Natural killer cell treated with Interleukin-12 subunit alpha and Interleukin-12 subunit beta and Interleukin-15 and Interleukin-18, amount 100 ng/mL, for 72 hours (primary cell): Measurements from ENCODE around the gene CABP4. TPM values are rescaled to one million over a fixed set of nuclear protein-coding genes. Genes with fewer than 3 reads are reported as not detected.
"Not testable (repeated sequence)": the region's sequence is repeated elsewhere in the genome, so short reads cannot be mapped to it uniquely, and the experiment has no call there.

Experiments used
- ATAC-seq, 2 donors: fragments of 150-1000 bp; cut with Tn5 transposase in 1 of 2; sonication (Bioruptor Pico), chemical (Tn5 transposase) in 1 of 2; 2 replicates each; pipeline ENCODE4 v1.10.0; 2021
- DNase-seq: peaks from one replicate; pipeline ENCODE4 v3.0.0; 2022; ENCODE audit warnings: low spot score
- H3K27ac Mint-ChIP-seq, 2 donors: 1 replicate in 1 of 2; 2 replicates in 1 of 2; pipeline ENCODE4 v1.8.0; 2022; ENCODE audit warnings: mixed read lengths in 2 of 2, mild to moderate bottlenecking in 1 of 2, moderate library complexity in 1 of 2
- H3K27me3 Mint-ChIP-seq, 2 donors: 1 replicate in 1 of 2; 2 replicates in 1 of 2; pipeline ENCODE4 v1.8.0; 2022; ENCODE audit warnings: mixed read lengths in 2 of 2
- H3K36me3 Mint-ChIP-seq: one replicate; pipeline ENCODE4 v1.8.0; 2022; ENCODE audit warnings: mixed read lengths
- H3K4me1 Mint-ChIP-seq, 2 donors: 1 replicate in 1 of 2; 2 replicates in 1 of 2; pipeline ENCODE4 v1.8.0; 2022; ENCODE audit warnings: low read depth in 2 of 2, mixed read lengths in 2 of 2, mild to moderate bottlenecking in 1 of 2
- H3K4me3 Mint-ChIP-seq: one replicate; pipeline ENCODE4 v1.8.0; 2022; ENCODE audit warnings: mixed read lengths
- H3K9me3 Mint-ChIP-seq: 2 replicates; pipeline ENCODE4 v1.8.0; 2022; ENCODE audit warnings: mixed read lengths
- total RNA-seq, 2 donors: library from RNA; stranded (reverse); gene quantifications; one replicate each; pipeline ENCODE4 v1.2.3, GENCODE V29; 2022

CABP4 gene
- total RNA-seq, 2 donors from 2014 or later, result 1.4 to 2.2 TPM

DNA sequence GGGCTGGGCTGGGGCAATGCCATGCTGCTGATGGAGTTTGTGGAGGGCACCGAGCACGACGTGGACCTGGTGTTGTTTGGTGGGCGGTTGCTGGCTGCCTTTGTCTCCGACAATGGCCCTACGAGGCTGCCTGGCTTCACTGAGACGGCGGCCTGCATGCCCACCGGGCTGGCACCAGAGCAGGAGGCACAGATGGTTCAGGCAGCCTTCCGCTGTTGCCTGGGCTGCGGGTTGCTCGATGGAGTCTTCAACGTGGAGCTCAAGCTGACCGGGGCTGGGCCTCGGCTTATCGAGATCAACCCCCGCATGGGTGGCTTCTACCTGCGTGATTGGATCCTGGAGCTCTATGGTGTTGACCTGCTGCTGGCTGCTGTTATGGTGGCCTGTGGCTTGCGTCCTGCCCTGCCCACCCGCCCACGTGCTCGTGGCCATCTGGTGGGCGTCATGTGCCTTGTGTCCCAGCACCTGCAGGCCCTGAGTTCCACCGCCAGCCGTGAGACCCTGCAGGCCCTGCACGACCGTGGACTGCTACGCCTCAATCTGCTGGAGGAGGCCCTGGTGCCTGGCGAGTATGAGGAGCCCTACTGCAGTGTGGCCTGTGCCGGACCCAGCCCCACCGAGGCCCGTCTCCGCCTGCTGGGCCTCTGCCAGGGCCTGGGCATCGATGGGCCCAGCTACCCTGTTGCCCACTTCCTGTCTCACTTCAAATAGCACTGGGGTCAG lies 31.1 kb upstream of the CABP4 start:
- H3K27me3 Mint-ChIP-seq, result no peaks in the 10 kb centered on the region
- no peaks in the 10 kb centered on the region for H3K36me3 Mint-ChIP-seq
- H3K27ac Mint-ChIP-seq, result no peak overlapping the region
- no peaks in the 10 kb centered on the region for H3K9me3 Mint-ChIP-seq
- H3K4me1 Mint-ChIP-seq, result peaks cover 13 to 25% of the 10 kb centered on the region in 2 donors
- ATAC-seq (no peak), DNase-seq (peak; percentile 60)
- H3K4me3 Mint-ChIP-seq, result no peak overlapping the region

DNA sequence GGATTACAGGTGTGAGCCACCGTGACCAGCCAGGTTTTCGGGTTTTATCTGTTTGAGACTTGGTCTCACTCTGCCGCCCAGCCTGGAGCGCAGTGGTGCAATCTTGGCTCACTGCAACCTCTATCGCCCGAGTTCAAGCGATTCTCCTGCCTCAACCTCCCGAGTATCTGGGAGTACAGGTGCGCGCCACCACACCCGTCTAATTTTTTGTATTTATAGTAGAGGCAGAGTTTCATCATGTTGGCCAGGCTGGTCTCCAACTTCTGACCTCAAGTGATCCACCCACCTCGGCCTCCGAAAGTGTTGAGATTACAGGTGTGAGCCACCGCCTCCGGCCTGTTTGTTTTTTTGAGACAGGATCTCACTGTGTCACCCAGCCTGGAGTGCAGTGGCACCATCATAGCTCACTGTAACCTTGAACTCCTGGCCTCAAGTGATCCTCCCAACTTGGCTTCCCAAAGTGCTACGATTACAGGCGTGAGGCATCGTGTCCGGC lies 27.7 kb upstream of the CABP4 start:
- H3K4me1 Mint-ChIP-seq, result peaks cover 22 to 31% of the 10 kb centered on the region in 2 donors

DNA sequence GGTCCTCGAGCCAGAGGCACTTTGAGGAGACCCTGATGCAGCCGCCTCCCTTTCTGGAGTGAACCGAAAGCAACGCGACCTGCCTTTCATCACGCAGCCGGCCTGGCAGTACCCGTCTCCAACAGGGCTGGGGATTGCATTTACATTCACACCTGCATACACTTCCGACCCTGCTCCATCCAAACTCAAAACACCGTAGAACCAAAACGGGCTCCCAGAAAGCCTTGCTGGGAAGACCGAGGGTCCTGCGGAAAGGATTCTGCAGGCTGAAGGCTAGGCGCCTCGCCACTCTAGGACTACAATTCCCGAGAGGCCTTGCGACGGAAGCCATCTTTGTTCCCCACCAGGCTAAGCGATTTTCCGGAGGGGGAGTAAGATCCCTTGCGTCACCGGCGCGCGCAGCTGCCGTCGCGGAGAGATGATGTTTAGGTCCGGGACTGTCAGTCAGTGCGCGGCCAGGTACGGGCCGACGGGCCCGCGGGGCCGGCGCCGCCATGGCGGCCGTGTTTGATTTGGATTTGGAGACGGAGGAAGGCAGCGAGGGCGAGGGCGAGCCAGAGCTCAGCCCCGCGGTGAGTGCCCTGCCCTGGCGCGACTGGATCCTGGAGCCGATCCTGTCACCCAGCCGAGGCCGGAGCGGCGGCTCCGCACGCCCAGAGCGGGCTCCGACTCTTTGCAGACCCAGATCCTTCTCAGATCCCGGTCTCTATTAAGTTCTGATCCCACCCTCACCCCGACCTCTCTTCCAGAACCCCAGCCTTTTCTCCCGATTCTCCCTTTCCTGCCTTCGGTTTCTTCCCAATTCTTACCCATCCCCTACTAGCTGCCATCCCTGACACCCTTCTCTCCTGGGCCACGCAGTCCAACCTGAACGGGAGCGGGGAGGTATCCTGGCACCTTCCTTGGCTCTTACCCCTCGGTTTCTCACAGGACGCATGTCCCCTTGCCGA lies 26.8 kb upstream of the CABP4 start, which contains the start of gene RPS6KB2:
RPS6KB2 (plus strand) TSS at position 443 of the 950 bp plus-strand sequence; CDS start at position 495, 52 bp downstream.
- DNase-seq, result peak; percentile 97
- no peaks in the 10 kb centered on the region for H3K36me3 Mint-ChIP-seq
- peak; percentile 92 to 94 for ATAC-seq
- H3K27ac Mint-ChIP-seq, result peak within 1 kb of the TSS; percentile 94 to 97
- H3K4me1 Mint-ChIP-seq, result peaks cover 24 to 31% of the 10 kb centered on the region in 2 donors
- H3K4me3 Mint-ChIP-seq, result peak within 1 kb of the TSS; percentile 96
- no peaks in the 10 kb centered on the region for H3K27me3 Mint-ChIP-seq
- no peaks in the 10 kb centered on the region for H3K9me3 Mint-ChIP-seq

More for the DNA sequence above, 27.7 kb upstream of the CABP4 start:
- H3K36me3 Mint-ChIP-seq, DNase-seq, H3K27me3 Mint-ChIP-seq, ATAC-seq, H3K9me3 Mint-ChIP-seq: not testable (repeated sequence)
- Mint-ChIP-seq H3K4me3 (peak overlapping the region; percentile 96), H3K27ac (peak overlapping the region; percentile 94 to 97)

DNA sequence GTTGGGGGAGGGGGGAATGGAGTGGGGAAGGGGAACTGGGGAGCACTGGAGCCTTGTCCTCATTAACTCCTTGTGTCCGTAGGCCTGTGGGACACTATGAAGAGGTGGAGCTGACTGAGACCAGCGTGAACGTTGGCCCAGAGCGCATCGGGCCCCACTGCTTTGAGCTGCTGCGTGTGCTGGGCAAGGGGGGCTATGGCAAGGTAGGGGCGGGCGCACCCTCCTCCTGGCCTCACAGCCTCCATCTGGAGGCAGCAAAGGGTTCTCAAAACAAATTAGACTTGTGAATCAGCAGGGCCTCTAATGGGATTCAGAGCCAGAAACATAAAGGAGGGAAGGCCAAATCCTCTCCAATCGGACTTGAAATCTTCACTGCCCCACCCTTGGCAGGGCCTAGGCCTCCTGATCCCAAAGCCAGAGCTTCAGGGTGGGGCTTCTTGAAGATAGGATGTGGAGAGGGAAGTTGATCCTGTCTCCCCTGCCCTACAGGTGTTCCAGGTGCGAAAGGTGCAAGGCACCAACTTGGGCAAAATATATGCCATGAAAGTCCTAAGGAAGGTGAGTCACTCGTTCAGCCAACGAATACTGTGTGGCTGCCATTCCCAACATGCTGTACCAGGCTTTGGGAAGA lies 26.0 kb upstream of the CABP4 start:
- ATAC-seq, result no peak
- H3K27ac Mint-ChIP-seq, result peak overlapping the region; percentile 94 to 97

DNA sequence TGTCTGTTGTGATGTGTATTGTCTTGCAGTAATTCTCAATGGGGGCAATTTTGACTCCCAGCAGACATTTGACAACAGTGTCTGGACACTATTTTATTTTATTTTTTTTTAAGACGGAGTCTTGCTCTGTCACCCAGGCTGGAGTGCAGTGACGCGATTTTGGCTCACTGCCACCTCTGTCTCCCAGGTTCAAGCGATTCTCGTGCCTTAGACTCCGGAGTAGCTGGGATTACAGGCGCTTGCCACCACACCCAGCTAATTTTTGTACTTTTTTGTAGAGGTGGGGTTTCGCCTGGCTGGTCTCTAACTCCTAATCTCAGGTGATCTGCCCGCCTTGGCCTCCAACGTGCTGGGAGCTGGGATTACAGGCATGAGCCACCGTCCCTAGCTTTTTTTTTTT lies 25.4 kb upstream of the CABP4 start:
- H3K9me3 Mint-ChIP-seq, result no peaks in the 10 kb centered on the region
- H3K4me1 Mint-ChIP-seq, result peaks cover 28 to 33% of the 10 kb centered on the region in 2 donors

More for the DNA sequence above, 26.0 kb upstream of the CABP4 start:
- no peaks in the 10 kb centered on the region for H3K9me3 Mint-ChIP-seq
- peaks cover 29 to 36% of the 10 kb centered on the region in 2 donors for H3K4me1 Mint-ChIP-seq
- no peaks in the 10 kb centered on the region for H3K36me3 Mint-ChIP-seq
- no peaks in the 10 kb centered on the region for H3K27me3 Mint-ChIP-seq
- peak overlapping the region; percentile 96 for H3K4me3 Mint-ChIP-seq
- no peak for DNase-seq

DNA sequence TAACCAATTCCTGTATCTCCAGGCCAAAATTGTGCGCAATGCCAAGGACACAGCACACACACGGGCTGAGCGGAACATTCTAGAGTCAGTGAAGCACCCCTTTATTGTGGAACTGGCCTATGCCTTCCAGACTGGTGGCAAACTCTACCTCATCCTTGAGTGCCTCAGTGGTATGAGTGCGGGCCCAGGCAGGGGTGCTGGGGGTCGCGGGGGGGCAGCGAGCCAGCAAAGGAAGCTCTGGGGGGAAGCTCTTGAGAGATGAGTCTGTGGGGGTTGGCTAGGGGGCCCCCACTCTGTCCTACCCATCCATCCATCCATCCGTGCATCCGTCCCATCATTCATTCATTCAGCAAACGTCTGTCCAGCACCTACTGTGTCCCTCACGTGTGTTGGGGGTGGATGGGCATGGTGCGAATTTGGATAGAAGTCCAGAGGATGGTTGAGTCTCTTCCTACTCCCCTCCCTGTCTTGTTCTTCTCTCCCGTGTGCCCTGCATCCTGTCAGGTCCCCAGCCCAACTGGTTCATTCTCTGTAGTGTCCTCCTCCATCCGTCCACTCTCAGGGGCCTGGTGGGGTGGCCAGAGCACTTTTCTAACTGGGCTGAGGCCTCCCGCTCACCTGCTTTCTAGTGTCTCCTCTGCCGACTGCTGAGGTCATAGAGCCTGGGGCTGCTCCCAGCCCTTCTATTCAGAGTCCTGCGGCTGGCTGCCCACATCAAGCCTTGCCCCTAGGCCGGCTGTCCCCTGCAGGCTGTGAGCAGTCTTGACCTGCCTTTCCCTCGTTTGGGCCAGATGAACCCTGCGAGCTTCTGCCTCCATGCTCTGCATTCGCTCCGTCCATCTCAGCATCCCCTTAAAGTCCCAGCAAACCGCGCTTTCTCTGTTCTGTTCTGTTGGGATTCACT lies 23.6 kb upstream of the CABP4 start:
- no peak for DNase-seq
- no peaks in the 10 kb centered on the region for H3K9me3 Mint-ChIP-seq
- peak overlapping the region; percentile 18 for H3K4me3 Mint-ChIP-seq
- H3K27ac Mint-ChIP-seq, result peak overlapping the region; percentile 92 to 96
- no peak for ATAC-seq
- H3K4me1 Mint-ChIP-seq, result peaks cover 33 to 40% of the 10 kb centered on the region in 2 donors
- no peaks in the 10 kb centered on the region for H3K27me3 Mint-ChIP-seq
- H3K36me3 Mint-ChIP-seq, result no peaks in the 10 kb centered on the region

More for the DNA sequence above, 25.4 kb upstream of the CABP4 start:
- no peaks in the 10 kb centered on the region for H3K27me3 Mint-ChIP-seq
- peak overlapping the region; percentile 54 for H3K4me3 Mint-ChIP-seq
- H3K27ac Mint-ChIP-seq, result no peak overlapping the region
- no peaks in the 10 kb centered on the region for H3K36me3 Mint-ChIP-seq
- DNase-seq, result no peak
- no peak for ATAC-seq

DNA sequence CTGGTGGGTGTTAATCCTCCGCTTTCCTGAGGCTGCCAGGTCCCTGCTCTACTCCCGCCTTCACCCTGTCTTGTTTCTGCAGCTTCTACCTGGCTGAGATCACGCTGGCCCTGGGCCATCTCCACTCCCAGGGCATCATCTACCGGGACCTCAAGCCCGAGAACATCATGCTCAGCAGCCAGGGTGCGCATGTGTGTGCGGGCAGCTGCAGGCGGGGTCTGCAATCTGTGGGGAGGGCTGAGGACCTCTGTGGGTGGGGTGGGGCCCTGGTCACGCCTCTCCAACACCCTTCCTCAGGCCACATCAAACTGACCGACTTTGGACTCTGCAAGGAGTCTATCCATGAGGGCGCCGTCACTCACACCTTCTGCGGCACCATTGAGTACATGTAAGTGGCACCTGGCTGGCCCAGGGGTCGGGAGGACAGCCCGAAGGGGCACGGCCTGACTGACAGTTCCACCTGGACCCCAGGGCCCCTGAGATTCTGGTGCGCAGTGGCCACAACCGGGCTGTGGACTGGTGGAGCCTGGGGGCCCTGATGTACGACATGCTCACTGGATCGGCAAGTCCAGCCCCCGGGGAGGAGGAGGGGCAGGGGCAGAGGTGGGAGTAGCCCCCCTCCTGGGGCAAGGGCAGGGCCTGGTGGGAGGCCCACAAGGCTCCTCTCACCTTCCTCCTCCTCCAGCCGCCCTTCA lies 22.4 kb upstream of the CABP4 start:
- H3K4me3 Mint-ChIP-seq, result peak overlapping the region; percentile 78
- ATAC-seq (no peak), DNase-seq (no peak)
- H3K4me1 Mint-ChIP-seq, result peaks cover 34 to 42% of the 10 kb centered on the region in 2 donors
- no peaks in the 10 kb centered on the region for H3K36me3 Mint-ChIP-seq
- H3K9me3 Mint-ChIP-seq, result no peaks in the 10 kb centered on the region
- H3K27ac Mint-ChIP-seq, result peak overlapping the region; percentile 92 to 96
- H3K27me3 Mint-ChIP-seq, result no peaks in the 10 kb centered on the region

DNA sequence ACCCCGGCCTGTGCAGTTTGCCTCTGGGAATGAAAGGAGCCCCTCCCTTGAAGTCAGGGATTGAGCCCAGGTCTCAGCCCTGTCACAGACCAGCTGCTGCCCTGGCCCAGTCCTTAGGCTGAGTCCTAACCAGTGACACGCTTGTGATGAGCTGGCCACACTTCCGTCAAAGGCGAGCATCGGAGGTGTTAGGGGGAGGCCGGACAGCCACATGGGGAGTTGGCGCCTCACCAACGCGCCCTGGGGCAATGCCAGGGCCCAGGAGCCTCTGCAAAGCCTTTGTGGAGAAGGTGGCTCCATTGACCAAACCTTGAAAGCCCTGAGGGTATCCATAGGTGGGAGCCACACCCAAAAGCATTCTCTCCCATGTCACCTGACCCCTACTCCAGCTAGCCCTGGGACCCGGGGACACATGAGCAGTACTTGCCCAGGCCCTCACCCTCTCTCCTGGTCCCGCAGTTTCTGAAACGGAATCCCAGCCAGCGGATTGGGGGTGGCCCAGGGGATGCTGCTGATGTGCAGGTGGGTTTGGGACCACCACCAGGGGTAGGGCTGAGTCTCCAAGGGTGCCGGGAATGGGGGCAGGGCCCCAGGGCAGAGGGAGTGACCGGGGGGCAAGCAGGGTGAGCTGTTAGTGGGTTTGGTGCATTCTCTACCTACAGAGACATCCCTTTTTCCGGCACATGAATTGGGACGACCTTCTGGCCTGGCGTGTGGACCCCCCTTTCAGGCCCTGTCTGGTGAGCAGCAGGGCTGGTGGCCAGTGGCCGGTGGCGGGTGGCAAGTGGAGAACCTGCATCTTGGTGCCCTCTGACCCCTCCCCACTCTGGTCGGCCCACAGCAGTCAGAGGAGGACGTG lies 21.4 kb upstream of the CABP4 start:
- Mint-ChIP-seq H3K27me3 (no peaks in the 10 kb centered on the region), H3K4me3 (peak overlapping the region; percentile 78), H3K36me3 (no peaks in the 10 kb centered on the region), H3K27ac (peak overlapping the region; percentile 92 to 96), H3K9me3 (no peaks in the 10 kb centered on the region), H3K4me1 (peaks cover 31 to 40% of the 10 kb centered on the region in 2 donors)
- peak; percentile 59 to 82 for ATAC-seq
- DNase-seq, result peak; percentile 85

DNA sequence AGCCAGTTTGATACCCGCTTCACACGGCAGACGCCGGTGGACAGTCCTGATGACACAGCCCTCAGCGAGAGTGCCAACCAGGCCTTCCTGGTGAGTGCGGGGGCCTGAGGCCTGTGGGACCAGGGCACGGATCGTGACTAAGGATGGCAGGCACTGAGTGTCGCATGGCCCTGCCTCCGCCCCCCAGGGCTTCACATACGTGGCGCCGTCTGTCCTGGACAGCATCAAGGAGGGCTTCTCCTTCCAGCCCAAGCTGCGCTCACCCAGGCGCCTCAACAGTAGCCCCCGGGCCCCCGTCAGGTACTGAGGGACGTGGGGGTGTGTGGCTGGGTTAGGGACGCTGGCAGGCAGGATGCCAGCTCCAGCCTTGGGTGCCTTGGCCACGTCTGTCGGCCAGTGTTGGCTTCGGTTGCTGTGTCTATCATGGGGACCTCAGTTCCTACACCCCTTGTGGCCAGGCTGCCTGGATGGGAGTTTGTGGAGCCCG lies 20.7 kb upstream of the CABP4 start:
- no peaks in the 10 kb centered on the region for H3K27me3 Mint-ChIP-seq

DNA sequence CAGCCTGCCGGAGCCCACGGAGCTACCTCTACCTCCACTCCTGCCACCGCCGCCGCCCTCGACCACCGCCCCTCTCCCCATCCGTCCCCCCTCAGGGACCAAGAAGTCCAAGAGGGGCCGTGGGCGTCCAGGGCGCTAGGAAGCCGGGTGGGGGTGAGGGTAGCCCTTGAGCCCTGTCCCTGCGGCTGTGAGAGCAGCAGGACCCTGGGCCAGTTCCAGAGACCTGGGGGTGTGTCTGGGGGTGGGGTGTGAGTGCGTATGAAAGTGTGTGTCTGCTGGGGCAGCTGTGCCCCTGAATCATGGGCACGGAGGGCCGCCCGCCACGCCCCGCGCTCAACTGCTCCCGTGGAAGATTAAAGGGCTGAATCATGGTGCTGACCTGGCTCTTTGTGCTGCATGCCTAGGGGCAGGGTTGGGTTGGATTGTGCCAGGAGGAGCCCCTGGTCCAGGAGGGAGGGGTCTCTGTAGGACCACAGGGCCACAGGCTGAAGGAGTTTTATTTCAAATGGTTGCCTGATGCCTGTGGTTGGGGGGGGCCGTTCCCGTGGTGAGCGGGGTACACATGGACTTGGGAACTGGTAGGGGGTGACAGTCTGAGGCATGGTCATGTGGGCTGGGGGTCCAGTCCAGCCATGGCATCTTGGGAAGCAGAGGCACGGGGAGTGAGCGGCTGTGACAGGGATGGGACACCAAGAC lies 20.0 kb upstream of the CABP4 start:
- DNase-seq (no peak), ATAC-seq (no peak)
- Mint-ChIP-seq H3K4me3 (peak overlapping the region; percentile 93), H3K27ac (peak overlapping the region; percentile 92), H3K27me3 (no peaks in the 10 kb centered on the region), H3K36me3 (no peaks in the 10 kb centered on the region), H3K9me3 (no peaks in the 10 kb centered on the region), H3K4me1 (peaks cover 45 to 53% of the 10 kb centered on the region in 2 donors)

More for the DNA sequence above, 20.7 kb upstream of the CABP4 start:
- peak in 1 of 2 donors; percentile 10 for ATAC-seq
- no peak for DNase-seq
- Mint-ChIP-seq H3K4me1 (peaks cover 37 to 47% of the 10 kb centered on the region in 2 donors), H3K36me3 (no peaks in the 10 kb centered on the region), H3K4me3 (peak overlapping the region; percentile 78), H3K9me3 (no peaks in the 10 kb centered on the region), H3K27ac (peak overlapping the region; percentile 92 to 96)
